Globus pallidus (tissue), 1 donor: ENCODE results near the gene BRF1.
"Not testable (repeated sequence)": the region's sequence is repeated elsewhere in the genome, so short reads cannot be mapped to it uniquely, and the experiment has no call there.

Experiments
- DNase-seq: peaks from one replicate; pipeline ENCODE4 v3.0.0-alpha.2; 2015; ENCODE audit warnings: low spot score

BRF1 gene

DNA sequence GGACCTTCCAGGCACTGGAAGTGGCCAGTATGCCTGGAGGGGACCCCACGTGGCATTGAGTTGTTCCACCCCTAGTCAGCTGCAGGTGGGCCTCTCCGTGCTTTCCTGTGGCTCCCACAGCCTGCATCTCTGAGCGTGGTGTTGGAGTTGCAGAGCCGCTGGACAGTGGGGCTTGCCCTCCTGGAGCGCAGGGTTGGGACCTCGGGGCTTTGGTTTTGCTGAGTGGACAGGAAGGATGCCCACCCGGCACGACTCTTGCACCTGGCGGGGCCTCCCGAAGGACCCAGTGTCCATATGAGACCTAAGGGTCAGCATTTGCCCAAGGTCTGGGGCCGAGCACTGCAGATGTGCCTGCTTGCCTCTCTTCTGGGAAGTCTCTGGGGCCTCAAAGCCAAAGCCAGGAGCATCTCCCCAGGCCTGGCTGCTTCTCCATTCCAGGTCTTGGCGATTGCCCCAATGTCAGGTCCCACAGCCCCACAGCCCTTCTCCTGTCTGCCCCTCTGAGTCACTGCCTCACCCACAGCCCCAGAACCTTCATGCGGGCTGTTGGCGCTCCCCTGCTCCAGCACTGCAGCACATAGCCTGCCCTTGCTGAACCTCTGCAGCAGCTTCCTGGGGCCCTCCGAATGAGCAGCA lies 15.3 kb upstream of the BRF1 start:
- DNase-seq: no peak

DNA sequence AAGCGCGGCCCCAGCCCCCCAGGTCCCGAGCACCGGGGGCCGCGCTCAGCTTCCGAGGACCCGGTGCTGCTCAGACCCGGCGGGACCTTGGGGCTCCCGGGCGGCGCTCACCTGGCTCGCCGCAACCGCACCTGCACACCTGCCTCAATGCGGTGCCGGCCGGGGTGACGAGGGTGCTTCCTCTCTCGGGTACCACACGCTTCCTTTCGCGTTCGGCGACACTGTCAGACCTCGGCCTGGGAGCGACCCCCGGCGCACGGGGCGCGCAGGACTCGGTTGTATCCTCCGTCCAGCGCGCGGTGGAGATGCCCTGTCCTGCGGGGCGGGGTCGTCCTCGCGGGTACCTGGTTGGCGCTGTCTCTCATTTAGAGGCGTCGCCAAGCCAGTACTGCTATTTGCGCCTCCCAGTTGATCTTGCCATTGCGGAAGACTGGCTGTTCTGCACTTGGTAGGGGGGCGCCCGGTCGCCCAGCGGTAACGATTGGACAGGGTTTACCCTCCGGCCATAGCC lies 14.5 kb upstream of the BRF1 start:
- no peak for DNase-seq

DNA sequence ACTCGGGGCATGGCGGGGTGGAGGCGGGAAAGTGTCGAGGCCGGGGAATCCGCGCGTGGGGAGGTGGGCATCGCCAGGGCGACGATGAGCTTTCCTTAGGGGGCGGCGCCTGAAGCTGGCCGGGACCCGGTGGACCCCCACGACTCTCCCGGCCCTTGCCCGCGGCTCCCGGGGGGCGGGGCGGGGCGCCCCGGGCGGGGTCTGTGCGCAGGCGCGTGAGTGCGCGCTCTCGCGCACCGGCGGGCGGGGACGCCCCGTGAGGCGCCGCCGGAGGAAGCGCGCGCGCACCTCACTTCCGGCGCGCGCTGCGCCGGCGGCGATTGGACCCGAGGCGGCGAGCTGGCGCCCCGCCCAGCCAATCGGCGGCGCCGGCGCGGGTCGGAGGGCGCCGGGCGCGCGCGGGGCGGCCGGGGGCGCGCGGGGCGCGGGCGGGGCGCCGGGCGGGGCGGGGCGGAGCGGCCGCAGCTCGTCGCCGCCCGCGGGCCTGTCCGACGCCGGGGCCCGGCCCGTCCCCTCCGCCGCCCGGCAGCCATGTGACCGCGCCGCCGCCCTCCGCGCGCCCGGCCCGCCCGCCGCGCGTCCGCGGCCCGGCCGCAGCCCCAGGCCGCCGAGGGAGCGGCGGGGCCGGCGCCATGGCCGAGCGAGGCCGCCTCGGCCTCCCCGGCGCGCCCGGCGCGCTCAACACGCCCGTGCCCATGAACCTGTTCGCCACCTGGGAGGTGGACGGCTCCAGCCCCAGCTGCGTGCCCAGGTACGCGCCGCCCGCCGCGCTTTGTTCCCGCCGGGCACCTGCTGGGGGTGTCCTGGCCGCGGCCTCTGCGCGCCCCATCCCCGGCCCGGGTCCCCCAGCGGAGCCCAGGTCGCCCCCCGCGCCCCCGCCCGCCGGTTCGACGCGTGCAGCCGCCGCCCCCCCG lies 13.7 kb upstream of the BRF1 start, which contains the start of gene PACS2:
PACS2 (plus strand) TSS at position 462 of the 914 bp plus-strand sequence; CDS start at position 633, 171 bp downstream.
- peak; percentile 81 for DNase-seq

DNA sequence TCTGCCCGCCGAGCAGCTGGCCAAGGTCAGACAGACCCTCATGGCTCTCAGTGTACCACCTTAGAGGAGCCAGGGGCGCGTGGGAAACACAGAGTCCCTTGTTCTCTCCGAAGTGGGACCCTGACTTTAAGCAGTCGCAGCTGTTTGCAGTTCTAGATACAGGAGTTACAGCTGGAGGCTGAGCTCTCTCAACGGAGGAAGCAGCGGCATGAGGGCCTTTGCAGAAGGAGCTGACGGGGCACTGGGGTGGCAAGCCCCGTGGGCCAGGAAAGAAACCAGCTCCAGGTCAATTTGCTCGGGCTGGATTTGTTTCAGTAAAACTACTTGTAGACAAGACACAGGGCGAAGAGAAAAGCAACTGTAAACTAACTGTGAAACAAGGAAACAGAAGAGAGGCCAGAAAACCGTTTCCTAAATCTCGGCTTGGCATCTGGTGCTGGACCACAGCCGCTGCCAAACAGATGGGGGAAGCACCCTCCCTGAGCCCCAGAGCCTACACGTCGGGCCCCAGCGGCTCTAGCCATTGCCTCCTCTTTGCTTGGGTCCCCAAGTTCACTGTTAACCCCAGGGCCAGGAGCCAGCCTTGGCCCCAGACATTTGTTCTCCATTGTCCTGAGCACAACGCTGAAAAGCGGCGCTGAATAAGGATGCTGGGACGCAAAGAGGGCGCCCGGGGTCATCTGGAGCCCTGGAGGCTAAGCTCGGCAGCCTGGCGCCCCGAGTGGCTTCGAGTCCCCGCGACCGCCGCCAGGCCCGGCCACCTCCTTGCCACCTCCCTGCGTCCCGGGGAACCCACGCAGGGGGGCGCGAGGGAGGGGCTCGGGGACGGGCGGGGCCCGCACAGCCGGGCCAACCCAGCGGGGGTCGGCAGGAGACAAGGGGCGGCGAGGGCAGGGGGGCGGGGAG lies 12.8 kb upstream of the BRF1 start:
- peak; percentile 72 for DNase-seq

DNA sequence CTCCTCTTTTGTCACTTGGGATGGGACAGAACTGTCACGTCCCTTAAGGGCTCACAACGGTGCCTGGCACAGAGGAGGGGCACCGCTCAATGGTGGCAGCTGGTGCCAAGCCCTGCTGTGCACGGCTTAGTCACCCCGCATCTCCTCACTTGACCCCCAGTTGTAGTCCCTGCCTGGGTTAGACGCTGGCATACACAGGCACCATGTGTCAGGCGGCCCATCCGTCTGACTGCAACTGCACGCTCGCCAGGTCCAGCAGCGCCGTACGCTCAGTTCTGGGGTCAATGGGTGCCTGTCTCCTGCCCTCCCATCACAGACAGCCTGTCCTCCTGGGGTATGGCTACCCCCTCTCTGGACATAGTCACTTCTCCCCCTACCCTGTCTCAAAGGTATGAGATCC lies 12.2 kb upstream of the BRF1 start:
- peak; percentile 92 for DNase-seq

DNA sequence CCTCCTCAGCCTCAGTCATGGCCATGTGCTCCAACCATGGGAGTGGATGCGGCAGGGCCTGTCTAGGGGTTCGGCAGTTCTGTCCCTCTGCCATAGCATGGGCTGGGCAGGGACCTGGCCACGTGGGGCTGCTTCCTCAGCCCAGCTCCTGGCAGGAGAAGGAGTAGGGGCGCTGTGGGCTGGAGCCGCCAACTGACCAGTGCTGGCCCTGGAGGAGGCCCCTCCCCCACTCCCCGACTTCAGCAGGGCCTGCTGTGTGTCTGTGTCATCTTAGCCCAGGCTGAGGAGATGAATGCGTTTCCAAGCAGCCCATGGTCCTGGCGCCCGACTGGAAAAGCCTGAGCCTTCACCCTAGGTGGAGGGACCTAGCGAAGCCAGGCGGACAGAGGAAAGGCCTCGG lies 11.0 kb upstream of the BRF1 start:
- no peak for DNase-seq

DNA sequence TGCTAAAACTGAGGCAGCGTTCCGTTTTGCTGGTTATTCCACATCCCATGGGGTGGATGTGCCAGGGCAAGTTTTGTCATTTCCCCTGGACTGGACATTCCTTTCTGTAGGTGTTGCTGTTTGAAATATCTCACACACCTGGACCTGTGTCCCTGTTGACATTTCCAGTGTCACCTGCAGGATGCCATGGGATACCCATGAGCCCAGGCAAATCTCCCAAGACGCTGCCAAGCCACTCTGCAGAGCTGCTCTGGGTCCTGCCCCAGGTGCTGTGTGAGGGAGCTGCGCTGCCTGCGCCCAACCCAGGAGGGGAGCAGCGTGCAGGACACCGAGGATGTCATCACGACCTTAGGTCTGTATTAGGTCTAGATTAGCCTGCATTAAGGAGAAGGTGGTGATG lies 8.6 kb upstream of the BRF1 start:
- no peak for DNase-seq

DNA sequence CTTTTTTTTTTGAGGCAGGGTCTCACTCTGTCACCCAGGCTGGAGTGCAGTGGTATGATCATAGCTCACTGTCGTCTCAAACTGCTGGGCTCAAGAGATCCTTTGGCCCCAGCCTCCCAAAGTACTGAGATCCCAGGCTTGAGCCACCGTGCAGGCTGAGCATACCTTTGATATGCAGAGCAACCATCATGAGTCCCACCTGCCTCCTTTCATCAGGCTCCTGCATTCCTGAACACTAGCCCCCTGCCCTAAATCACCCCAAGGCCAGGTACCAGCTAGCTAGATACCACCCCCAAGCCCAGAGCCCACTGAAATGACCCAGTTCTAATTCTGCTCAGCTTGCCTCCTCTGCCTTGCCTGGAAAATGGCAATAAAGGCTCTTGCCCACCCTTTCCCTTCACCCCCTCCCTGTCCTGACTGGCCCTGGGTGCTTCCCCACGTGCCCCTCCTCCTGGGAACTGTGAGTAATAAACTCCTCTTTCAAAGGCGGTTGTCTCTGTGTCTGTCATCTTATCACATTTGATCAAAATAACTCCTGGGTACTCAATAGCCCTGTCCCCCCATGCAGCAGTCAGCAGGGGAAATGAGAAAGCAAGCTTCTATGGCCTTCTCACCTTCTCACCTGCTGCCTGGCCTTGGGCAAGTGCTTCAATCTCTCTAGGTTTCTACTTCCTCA lies 6.4 kb upstream of the BRF1 start:
- DNase-seq: no peak

DNA sequence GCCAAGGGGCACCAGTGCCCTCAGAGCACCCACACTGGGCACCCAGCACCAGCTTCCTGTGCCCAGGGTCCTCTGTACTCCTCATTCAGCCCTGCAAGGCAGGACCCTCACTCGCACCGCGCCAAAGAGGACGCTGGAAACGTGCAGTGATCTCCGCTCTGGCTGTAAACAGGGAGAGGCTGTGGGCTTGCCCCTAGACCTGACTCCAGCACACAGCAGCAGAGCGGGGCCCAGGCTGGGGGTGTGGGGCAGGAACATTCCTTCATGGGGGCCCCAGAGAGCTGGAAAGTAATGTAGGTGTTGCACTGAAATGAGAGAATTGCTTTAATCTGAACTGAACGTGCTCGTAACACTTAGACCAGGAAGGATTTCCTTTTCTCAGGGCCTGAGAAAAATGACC lies 5.0 kb upstream of the BRF1 start:
- no peak for DNase-seq

DNA sequence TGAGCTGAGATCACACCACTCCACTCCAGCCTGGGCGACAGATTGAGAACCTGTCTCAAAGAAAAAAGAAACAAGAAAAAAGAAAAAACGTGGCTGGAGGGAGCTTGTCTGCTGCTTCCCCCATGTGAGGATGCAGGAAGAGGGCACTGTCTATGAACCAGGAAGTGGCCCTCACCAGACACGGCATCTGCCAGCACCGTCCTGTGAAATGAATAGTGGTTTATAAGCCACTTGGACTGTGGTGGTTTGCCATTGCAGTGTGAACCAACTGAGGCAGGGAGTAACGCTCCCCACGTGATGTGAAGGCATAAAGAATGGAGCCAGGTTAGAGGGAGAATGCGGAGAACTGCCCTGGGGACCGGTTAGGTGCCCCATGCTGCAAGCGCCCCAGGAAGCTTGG lies 4.5 kb upstream of the BRF1 start:
- no peak for DNase-seq

DNA sequence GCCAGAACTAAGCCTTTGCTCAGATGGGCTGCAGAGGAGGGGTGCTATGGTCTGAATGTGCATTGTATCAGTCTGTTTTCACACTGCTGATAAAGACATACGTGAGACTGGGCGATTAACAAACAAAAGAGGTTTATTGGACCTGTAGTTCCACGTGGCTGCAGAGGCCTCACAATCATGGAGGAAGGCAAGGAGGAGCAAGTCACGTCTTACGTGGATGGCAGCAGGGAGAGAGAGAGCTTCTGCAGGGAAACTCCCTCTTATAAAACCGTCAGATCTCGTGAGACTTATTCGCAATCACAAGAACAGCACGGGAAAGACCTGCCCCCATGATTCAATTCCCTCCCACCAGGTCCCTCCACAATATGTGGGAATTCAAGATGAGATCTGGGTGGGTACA lies 3.8 kb upstream of the BRF1 start:
- DNase-seq: no peak

DNA sequence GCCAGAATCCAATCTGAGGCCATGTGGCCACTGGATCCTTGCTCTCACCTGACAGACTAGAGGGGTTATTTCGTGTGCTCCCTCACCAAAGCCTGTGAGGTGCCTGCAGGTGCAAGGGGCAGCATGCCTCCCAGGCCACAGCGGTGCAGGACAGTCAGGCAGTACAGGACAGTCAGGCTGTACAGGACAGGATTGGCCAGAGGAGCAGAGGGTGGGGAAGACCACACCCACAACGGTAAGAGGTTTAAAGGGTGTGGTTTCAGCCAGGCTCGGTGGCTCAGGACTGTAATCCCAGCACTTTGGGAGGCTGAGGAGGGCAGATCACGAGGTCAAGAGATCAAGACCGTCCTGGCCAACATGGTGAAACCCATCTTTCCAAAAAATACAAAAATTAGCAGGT lies 3.1 kb upstream of the BRF1 start:
- DNase-seq: no peak

DNA sequence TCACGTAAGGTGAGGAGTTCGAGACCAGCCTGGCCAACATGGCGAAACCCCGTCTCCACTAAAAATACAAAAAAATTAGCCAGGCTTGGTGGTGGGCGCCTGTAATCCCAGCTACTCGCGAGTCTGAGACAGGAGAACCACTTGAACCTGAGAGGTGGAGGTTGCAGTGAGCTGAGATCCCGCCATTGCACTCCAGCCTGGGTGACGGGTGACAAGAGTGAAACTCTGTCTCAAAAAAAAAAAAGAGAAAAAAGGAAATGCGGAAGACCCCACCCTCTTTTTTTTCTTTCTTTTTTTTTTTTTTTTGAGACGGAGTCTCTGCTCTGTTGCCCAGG lies 1.1 kb upstream of the BRF1 start:
- DNase-seq: not testable (repeated sequence)

DNA sequence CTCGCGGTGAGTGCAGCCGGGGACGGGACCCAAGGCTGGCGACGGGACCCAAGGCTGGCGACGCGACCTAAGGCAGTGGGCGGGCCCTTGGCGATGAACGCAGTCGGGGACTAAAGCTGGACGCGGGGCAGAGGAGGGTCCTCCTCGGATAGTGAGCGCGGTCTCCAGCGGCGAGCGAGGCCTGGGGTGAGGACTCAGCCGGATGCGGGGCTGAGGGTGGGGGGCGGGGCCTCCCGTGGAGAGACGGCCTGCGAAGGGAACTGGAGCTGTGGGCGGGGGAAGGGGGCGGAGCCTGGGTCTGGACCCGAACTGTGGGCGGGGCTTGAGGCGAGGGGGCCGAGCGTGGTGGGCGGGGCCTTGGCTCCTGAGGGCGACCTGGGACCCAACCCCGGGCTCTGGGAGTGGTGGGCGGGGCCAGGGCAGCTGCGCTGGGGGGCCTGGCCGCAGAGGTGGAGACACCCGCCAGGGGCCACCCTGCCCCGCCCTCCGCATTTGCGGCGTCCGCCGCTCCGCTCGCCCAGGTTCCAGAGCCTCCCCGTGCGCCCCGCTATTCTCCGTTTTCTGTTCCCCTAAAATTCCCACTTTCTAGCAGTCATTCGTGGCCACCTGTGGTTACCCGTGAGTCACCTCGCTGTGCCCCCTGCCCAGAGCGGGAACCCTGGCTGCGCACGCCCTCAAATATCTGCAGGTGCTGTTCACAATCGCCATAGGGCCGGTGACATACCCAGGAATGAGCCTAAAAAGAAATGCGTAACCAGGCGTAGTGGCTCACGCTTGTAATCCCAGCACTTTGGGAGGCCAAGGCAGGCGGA lies 508 bp upstream of the BRF1 start:
- DNase-seq: peak; percentile 96

DNA sequence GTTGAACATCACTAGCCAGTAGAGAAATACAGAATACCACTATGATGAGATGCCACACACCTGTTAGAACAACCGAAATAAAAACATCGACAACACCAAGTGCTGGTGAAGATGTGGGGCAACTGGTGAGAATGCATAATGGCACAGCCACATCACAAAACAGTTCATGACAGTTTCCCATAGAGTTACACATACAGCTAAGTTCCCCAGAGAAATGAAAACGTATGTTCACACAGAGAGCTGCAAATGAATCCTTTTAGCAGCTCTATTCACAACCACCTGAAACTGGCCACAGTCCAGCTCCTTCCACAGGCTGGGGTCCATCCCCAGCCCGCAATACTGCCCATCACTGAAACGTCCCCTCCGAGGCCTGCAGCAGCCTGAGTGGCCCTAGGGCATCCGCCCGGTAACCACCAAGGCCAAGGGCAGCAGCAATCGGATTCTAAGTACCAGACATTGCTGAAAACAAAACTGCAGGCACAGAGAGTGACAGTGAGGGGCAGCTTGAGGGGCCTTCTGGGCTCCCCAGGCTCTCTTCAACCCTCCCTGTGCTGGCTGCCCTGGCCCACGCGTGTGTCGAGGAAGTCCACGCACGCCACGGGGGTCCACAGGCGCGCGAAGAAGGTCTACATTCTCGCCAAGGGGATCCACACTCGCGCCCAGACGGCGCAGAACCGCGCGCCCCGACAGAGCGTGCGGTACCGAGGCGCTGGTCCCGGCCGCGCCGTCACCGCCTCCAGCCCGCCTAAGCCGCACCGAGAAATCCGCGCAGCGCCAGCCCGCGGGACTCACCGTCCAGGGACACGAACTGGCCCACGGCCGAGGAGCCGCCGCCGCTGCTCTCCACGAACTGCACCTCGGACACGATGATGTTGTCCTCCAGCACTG lies 903 bp downstream of the BRF1 start:
- DNase-seq: no peak

DNA sequence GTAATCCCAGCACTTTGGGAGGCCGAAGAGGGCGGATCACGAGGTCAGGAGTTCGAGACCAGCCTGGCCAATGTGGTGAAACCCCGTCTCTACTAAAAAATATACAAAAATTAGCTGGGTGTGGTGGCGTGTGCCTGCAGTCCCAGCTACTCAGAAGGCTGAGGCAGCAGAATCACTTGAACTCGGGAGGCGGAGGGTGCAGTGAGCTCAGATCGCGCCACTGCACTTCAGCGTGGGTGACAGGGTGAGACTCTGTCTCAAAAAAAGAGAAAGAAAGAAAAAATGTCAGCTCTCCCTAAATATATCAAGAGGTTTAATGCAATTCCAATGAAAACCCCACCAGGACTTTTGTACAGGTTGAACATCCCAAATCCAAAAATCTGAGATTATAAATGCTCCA lies 3.5 kb downstream of the BRF1 start:
- DNase-seq: not testable (repeated sequence)

DNA sequence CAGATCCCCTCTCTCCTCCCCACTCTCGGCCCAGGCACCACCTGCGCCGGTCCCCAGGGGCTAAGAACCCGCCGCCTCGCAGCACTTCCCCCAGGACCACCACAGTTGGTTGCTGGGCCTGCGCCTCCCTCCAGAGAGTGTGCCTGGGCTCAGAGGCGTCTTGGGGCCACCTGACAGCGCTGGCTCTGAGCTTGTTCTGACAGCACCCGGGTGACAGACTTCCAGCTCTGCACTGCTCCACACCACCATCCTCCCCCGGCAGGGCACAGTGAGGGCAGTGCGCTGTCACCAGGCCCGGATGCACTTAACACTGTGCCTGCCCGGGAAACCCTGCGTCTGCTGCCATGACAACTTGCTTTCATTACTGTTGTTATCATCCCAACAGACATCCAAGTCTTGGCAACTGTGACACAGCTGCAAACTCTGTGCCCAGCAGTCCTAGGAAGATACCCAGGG lies 6.6 kb downstream of the BRF1 start:
- no peak for DNase-seq

DNA sequence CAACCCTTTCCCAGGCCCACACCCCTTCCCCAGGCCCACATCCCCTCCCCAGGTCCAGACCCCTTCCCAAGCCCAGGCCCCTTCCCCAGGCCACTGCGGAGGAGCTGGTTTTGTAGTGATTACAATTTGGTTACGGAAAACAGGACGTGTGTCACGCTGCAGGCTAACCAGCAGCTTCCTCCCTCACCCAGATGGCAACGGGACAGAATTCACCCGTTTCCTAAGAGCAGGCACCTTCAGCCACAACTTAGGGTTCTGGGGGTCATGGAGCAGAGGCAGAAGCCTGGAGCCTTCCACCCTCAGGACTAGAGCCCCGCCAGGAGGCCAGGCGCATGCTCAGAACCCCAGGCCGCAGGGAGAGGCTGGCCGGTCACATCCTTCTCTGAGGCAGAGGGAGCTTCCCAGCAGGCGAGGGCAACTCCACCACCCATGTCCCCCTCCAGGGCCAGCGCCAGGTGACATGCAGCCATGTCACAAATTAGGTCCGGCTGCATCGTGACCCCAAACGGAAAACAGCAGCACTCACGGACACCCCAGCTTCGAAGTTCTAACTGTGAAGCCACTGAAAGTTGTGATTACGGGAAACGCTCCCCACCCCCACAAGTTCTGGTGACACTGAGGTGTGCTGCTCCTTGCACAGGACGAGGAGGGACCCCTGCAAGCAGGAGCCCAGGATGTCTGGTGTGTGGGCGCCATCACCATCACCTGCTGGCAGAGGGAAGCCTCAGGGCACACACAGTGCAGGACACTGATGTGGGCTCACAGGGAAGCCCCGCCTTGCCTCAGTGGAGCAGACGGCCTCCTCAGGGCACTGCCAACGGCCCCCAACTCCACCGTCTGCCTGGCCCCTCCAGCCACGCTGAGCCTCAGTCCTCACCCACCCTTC lies 7.7 kb downstream of the BRF1 start:
- DNase-seq: no peak
